Measurements from ENCODE around the gene LRRD1.
A peak's percentile ranks its signal among the peaks of the same experiment; 100 is the strongest.

The LRRD1 gene

DNA sequence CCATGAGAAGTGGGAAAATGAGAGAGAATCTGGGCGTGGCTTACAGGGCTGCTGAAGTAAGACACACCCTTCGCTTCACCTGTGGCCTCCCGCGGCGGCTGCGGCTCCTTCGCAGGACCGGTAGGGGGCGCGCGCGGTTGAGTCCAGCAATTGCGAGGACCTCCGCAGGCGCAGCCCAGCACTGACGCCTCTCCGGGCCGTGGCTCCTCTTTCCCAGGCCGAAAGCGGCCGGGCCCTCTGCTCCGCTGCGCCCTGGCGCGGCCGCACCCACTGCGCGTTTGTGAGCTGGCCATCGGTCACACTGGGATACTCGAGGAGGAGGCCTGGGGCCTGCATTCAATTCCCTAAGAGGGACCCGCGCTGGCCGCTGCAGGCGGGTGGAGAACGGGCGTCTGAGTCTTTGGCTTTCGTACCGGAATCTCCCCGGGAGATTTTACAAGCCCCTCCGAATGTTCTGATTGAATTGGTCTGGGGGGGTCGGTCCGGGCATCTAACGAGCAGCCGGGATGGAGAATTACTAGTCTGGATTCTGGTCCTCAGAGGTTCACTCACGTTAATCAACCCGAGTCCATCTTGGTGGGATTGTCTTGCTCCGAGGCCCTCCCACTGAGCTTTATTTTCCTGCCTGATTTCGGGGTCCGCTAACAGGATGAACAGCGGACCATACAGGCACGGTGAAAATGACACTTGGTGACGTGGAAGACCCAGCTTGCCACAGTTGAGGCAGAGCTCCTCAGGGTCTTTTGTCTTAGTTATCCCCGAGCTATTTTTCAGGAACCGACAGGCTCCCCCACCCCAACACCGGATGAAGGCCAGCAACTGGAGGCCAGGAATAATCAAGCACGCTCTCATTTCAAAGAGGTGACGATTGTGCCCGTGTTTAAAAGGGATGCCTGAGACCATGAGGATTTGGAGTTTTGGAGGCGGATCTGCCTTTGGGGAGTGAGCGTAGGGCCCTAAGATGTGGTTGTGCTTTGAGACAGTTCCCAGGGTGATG lies at the start of gene LRRD1:
LRRD1 (minus strand) TSS at position 215 of the 997 bp plus-strand sequence. CDS start 13,940 bp downstream, outside the sequence.
- peak; percentile 79 for DNase-seq
- no peaks in the 10 kb centered on the region for H3K9me3 ChIP-seq (ENCODE audit: severe bottlenecking)
- no peaks in the 10 kb centered on the region for H3K27me3 ChIP-seq (ENCODE audit: insufficient read depth, low read depth, severe bottlenecking)
- no peak within 1 kb of the TSS for H3K4me3 ChIP-seq (ENCODE audit: low read depth, low read length)
- no peaks in the 10 kb centered on the region for H3K36me3 ChIP-seq
- no peak within 1 kb of the TSS for H3K27ac ChIP-seq
- TF ChIP-seq, protein P1, sequence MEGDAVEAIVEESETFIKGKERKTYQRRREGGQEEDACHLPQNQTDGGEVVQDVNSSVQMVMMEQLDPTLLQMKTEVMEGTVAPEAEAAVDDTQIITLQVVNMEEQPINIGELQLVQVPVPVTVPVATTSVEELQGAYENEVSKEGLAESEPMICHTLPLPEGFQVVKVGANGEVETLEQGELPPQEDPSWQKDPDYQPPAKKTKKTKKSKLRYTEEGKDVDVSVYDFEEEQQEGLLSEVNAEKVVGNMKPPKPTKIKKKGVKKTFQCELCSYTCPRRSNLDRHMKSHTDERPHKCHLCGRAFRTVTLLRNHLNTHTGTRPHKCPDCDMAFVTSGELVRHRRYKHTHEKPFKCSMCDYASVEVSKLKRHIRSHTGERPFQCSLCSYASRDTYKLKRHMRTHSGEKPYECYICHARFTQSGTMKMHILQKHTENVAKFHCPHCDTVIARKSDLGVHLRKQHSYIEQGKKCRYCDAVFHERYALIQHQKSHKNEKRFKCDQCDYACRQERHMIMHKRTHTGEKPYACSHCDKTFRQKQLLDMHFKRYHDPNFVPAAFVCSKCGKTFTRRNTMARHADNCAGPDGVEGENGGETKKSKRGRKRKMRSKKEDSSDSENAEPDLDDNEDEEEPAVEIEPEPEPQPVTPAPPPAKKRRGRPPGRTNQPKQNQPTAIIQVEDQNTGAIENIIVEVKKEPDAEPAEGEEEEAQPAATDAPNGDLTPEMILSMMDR (IDR thresholded peaks at IDR 0.05; ENCODE audit: low read depth, low read length): peak; percentile 84

DNA sequence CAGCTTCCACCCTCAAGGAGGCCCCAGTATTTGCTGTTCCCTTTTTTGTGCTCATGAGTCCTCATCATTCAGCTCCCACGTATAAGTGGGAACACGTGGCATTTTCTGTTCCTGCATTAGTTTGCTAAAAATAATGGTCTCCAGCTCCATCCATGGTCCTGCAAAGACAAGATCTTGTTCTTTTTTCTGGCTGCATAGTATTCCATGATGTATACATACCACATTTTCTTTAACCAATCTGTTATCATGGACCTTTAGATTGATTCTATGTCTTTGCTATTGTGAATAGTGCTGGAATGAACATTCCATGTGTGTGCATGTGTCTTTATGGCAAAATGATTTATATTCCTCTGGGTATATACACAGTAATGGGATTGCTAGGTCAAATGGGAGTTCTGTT lies 49.8 kb upstream of the LRRD1 start:
- Histone ChIP-seq H3K27ac (no peak overlapping the region), H3K4me3 (ENCODE audit: low read depth, low read length) (no peak overlapping the region), H3K27me3 (ENCODE audit: insufficient read depth, low read depth, severe bottlenecking) (no peaks in the 10 kb centered on the region), H3K9me3 (ENCODE audit: severe bottlenecking) (no peaks in the 10 kb centered on the region), H3K36me3 (peaks cover 47% of the 10 kb centered on the region)
- TF ChIP-seq, protein P1 (IDR thresholded peaks at IDR 0.05; ENCODE audit: low read depth, low read length): no peak
- DNase-seq: no peak

DNA sequence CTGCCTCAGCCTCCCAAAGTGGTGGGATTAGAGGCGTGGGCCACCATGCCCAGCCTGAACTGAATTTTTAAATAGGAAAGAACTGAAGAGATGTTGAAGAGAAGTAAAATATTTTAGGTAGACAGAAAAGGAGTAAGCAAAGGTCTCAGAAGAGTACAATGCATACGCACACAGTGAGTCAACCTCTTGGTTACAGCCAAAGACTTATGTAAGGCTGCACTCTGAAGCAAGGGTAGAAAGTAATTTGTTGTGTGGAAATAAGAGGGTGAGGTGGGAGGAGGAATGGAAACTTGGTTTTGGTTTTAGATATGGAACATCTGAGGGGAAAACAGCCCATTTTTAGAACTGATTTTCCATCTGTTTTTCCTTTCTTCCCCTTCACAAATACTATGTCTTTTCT lies 49.2 kb upstream of the LRRD1 start:
- peaks cover 48% of the 10 kb centered on the region for H3K36me3 ChIP-seq
- TF ChIP-seq, protein P1 (IDR thresholded peaks at IDR 0.05; ENCODE audit: low read depth, low read length): no peak
- no peak overlapping the region for H3K4me3 ChIP-seq (ENCODE audit: low read depth, low read length)
- H3K27ac ChIP-seq: no peak overlapping the region
- no peak for DNase-seq
- H3K9me3 ChIP-seq (ENCODE audit: severe bottlenecking): no peaks in the 10 kb centered on the region
- H3K27me3 ChIP-seq (ENCODE audit: insufficient read depth, low read depth, severe bottlenecking): no peaks in the 10 kb centered on the region

DNA sequence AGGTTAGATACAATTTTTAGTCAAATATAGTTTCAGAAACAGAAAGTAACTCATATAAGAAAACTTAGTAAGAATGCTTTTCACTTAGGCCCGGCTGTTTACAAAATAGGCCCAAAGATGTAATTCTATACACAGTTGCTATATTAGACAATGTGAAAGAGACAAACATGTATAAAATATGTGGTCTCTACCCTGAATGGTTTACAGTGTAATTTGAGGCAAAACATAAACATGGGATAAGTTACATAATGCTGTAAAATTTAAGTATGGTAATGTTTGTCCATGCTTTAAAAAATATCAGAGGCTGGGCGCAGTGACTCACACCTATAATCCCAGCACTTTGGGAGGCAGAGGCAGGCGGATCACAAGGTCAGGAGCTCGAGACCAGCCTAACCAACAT lies 48.0 kb upstream of the LRRD1 start:
- TF ChIP-seq, protein P1 (IDR thresholded peaks at IDR 0.05; ENCODE audit: low read depth, low read length): no peak
- H3K36me3 ChIP-seq: peaks cover 52% of the 10 kb centered on the region
- no peak overlapping the region for H3K27ac ChIP-seq
- H3K27me3 ChIP-seq (ENCODE audit: insufficient read depth, low read depth, severe bottlenecking): no peaks in the 10 kb centered on the region
- no peak for DNase-seq
- no peaks in the 10 kb centered on the region for H3K9me3 ChIP-seq (ENCODE audit: severe bottlenecking)
- H3K4me3 ChIP-seq (ENCODE audit: low read depth, low read length): no peak overlapping the region

DNA sequence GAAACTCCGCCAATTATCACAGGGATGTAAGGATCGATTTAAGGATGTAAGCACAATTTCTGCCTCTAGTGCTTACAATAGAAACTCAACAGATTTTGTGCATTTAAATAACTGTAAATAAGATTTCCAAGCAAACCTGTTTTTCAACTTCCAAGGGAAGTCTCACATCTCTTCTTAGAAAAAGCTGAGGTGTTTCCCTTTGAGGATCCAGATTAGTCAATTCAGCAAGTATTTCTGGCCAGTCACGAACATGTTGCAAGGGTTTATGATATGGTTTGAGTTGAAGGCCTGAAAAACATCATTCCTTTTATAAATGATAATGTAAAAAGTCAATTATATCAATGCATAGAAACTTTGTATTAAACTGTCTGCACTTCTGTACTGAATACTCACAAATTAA lies 42.8 kb upstream of the LRRD1 start:
- H3K9me3 ChIP-seq (ENCODE audit: severe bottlenecking): no peaks in the 10 kb centered on the region
- DNase-seq: no peak
- no peak overlapping the region for H3K27ac ChIP-seq
- H3K27me3 ChIP-seq (ENCODE audit: insufficient read depth, low read depth, severe bottlenecking): no peaks in the 10 kb centered on the region
- TF ChIP-seq, protein P1 (IDR thresholded peaks at IDR 0.05; ENCODE audit: low read depth, low read length): no peak
- no peak overlapping the region for H3K4me3 ChIP-seq (ENCODE audit: low read depth, low read length)
- peaks cover 70% of the 10 kb centered on the region for H3K36me3 ChIP-seq

All from WERI-Rb-1 (cell line).